HL-60 (cell line): ENCODE measurements around the gene COG7.

ENCODE experiments used
- CTCF ChIP-seq: IDR thresholded peaks from one replicate; pipeline ENCODE4 v1.5.1; 2011; ENCODE audit warnings: low read length, control low read depth, inconsistent platforms; ENCODE audit not compliant: insufficient read depth
- POLR2AphosphoS5 ChIP-seq: IDR thresholded peaks from 2 replicates; pipeline ENCODE4 v1.6.1; 2012; ENCODE audit warnings: low read depth
- REST ChIP-seq: IDR thresholded peaks from 2 replicates; pipeline ENCODE4 v1.6.1; 2012; ENCODE audit warnings: low read depth; ENCODE audit not compliant: insufficient replicate concordance

GRCh38 chr16:23373436-23374219 is 79.4 kb downstream of the COG7 start:
- TF ChIP-seq CTCF = no peak
- no peak for TF ChIP-seq POLR2AphosphoS5
- TF ChIP-seq REST = no peak
